ENCODE measurements around the gene NBEAL2. TPM values are rescaled to one million over a fixed set of nuclear protein-coding genes. Genes with fewer than 3 reads are reported as not detected.

NBEAL2 gene
- total RNA-seq, 2 donors from 2014 or later: 25.8 to 53.5 TPM

DNA sequence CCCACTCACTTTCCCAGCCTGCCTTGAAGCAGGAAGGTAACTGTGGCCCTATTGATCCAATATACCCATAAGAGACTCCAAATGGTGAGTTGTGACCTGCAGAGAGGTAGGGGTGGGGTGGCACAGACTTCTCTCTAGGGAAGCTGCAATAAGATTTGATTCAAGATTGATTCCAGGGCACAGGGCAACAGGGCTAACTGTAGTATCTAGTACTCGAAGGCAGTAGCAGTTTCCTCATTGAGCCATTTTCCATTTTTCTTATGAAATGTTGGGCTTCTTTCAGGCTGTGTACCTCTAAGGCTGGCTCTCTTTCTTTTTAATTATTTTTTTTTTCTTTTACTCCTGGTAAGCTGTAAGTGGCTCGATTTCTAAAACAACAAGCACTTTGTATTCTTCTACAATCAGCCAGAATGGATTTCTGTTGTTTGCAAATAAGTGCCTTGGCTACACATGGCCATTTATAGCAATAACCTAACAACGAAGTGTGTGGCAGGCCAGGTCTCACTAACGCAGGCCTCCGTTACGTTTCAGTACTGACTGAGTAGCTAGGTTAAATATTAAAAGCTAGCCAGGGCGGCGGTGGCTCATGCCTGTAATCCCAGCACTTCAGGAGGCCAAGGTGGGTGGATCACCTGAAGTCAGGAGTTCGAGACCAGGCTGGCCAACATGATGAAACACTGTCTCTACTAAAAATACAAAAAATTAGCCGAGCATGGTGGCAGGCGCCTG lies 22.2 kb upstream of the NBEAL2 start:
- Histone ChIP-seq H3K27me3 (replicated peaks; ENCODE audit: insufficient read depth) (no peaks in the 10 kb centered on the region), H3K4me3 (no peak overlapping the region), H3K27ac (no peak overlapping the region), H3K36me3 (no peaks in the 10 kb centered on the region), H3K4me1 (replicated peaks) (no peaks in the 10 kb centered on the region), H3K9me3 (no peaks in the 10 kb centered on the region)
- TF ChIP-seq, protein P1, sequence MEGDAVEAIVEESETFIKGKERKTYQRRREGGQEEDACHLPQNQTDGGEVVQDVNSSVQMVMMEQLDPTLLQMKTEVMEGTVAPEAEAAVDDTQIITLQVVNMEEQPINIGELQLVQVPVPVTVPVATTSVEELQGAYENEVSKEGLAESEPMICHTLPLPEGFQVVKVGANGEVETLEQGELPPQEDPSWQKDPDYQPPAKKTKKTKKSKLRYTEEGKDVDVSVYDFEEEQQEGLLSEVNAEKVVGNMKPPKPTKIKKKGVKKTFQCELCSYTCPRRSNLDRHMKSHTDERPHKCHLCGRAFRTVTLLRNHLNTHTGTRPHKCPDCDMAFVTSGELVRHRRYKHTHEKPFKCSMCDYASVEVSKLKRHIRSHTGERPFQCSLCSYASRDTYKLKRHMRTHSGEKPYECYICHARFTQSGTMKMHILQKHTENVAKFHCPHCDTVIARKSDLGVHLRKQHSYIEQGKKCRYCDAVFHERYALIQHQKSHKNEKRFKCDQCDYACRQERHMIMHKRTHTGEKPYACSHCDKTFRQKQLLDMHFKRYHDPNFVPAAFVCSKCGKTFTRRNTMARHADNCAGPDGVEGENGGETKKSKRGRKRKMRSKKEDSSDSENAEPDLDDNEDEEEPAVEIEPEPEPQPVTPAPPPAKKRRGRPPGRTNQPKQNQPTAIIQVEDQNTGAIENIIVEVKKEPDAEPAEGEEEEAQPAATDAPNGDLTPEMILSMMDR (IDR thresholded peaks at IDR 0.05): no peak
- TF ChIP-seq POLR2AphosphoS5 (IDR thresholded peaks at IDR 0.05) (no peak), POLR2A (IDR thresholded peaks at IDR 0.05) (no peak)
- 61% methylated on average over 11 of the region's 11 CpGs for WGBS
- DNase-seq (ENCODE audit: low spot score): no peak
- intact Hi-C loops (cut with DNase I): no loop called here

DNA sequence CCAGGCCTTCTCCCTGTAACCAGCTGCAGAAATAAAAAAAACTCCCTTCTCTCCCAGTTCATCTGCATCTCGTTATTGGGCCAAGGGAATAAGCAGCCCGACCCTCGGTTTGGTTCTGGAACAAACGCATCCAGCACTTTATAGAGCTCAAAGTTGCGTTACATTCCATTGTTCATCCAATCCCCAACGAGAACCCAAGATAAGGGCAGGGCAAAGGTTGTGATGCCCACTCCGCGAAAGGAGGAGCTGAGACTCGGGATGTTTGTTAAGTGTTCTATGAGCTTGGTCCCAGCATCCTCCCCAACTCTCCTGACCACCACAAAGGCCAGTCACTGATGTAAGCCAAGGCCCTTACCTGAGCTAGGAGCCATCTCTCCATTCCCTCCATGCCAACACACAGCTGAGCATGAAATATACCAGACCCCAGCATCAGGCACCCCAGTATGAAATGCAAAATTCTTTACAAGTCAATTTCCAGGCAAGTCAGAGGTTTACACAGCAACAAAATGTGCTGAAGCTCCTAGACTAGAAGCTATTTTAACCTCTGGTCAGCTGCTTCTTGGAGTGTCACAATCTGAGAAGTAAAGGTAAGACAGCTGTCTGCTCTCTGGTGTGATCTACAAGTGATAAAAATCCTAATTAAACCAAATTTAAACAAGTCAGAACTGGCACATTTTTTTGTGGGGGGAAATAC lies 20.9 kb upstream of the NBEAL2 start:
- TF ChIP-seq POLR2AphosphoS5 (IDR thresholded peaks at IDR 0.05): no peak
- TF ChIP-seq, protein P1 (IDR thresholded peaks at IDR 0.05): no peak
- no peak for TF ChIP-seq POLR2A (IDR thresholded peaks at IDR 0.05)
- intact Hi-C loops (cut with DNase I): no loop called here
- WGBS: 74% methylated on average over 9 of the region's 9 CpGs
- Histone ChIP-seq H3K4me1 (replicated peaks) (no peaks in the 10 kb centered on the region), H3K27ac (no peak overlapping the region), H3K36me3 (no peaks in the 10 kb centered on the region), H3K4me3 (no peak overlapping the region), H3K9me3 (no peaks in the 10 kb centered on the region), H3K27me3 (replicated peaks; ENCODE audit: insufficient read depth) (no peaks in the 10 kb centered on the region)
- DNase-seq (ENCODE audit: low spot score): no peak

DNA sequence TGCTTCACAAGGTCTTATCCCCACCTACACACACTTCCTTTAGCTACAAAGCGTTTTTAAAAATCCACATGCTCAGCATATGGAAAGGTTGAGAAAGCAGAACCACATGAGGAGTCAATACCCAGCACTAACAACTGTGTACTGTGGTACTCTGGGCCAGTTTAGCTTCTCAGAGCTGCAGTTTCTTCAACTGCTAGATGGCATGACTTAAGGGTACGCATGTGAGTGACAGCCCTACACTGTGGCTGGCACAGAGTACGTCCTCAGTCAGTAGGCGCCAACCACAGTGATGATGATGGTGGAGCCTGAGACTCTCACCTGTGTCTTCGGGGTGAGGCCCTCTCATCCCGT lies 20.3 kb upstream of the NBEAL2 start:
- no peak overlapping the region for H3K4me3 ChIP-seq
- no peaks in the 10 kb centered on the region for H3K27me3 ChIP-seq (replicated peaks; ENCODE audit: insufficient read depth)
- no peaks in the 10 kb centered on the region for H3K9me3 ChIP-seq
- intact Hi-C loops (cut with DNase I): no loop called here
- TF ChIP-seq POLR2A (IDR thresholded peaks at IDR 0.05) (no peak), POLR2AphosphoS5 (IDR thresholded peaks at IDR 0.05) (no peak)
- DNase-seq (ENCODE audit: low spot score): no peak
- no peaks in the 10 kb centered on the region for H3K4me1 ChIP-seq (replicated peaks)
- no peaks in the 10 kb centered on the region for H3K36me3 ChIP-seq
- WGBS: 72% methylated on average over 6 of the region's 6 CpGs
- no peak overlapping the region for H3K27ac ChIP-seq

DNA sequence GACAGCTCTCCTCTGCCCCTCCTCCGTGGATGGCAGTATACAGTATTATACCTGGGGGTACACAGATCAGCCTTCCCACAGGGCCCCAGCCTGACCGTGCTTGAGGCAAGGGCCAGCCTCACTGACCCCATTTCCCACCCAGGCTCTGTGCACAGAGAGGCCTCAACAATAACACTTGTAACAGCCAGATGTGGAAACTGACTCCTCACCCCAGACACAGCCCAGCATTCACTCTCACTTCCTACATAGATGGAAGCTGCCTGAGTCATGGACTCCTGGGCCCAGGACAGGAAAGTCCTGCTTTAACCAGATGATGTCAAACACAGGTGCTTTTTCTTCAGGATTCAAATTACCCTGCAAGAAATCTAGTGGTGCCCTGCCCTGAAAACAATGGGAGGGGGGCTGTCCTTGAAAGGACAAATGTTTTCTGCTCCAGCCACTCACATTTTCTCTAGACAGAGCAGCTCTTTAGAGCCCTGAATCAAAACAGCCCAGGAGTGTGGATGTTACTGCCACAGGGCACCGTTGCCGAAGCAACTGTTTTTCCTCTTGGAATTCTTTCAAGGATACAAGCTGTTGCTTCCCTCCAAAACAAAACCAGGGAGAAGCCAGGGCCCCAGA lies 19.3 kb upstream of the NBEAL2 start:
- no peak overlapping the region for H3K4me3 ChIP-seq
- H3K27me3 ChIP-seq (replicated peaks; ENCODE audit: insufficient read depth): no peaks in the 10 kb centered on the region
- H3K36me3 ChIP-seq: no peaks in the 10 kb centered on the region
- DNase-seq (ENCODE audit: low spot score): no peak
- H3K9me3 ChIP-seq: no peaks in the 10 kb centered on the region
- H3K27ac ChIP-seq: no peak overlapping the region
- intact Hi-C loops (cut with DNase I): no loop called here
- TF ChIP-seq, protein P1 (IDR thresholded peaks at IDR 0.05): no peak
- no peak for TF ChIP-seq POLR2A (IDR thresholded peaks at IDR 0.05)
- no peak for TF ChIP-seq POLR2AphosphoS5 (IDR thresholded peaks at IDR 0.05)
- H3K4me1 ChIP-seq (replicated peaks): no peaks in the 10 kb centered on the region
- 27% methylated on average over 4 of the region's 4 CpGs for WGBS

DNA sequence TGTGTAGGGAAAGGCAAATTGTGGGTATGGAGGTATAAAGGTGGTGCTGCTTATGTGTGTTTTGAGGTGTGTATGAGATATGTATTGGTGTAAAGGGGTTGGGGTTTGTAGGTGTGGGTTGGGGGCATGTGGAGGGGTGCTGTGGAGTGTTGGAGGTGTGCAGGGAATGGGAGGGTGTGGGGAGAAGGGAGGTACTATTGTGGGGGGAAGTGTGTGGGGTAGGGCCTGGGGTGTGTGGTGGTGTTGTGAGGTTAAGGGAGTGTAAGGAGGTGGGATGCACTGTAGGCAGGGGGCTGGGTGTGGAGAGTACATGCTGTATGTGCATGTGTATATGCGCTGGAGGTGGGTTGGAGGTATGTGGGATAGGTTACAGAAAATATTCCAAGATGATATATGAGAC lies 18.6 kb upstream of the NBEAL2 start:
- intact Hi-C loops (cut with DNase I): no loop called here
- no peak for TF ChIP-seq POLR2A (IDR thresholded peaks at IDR 0.05)
- no peak for TF ChIP-seq POLR2AphosphoS5 (IDR thresholded peaks at IDR 0.05)
- TF ChIP-seq, protein P1 (IDR thresholded peaks at IDR 0.05): no peak
- Histone ChIP-seq H3K9me3 (no peaks in the 10 kb centered on the region), H3K27me3 (replicated peaks; ENCODE audit: insufficient read depth) (no peaks in the 10 kb centered on the region), H3K27ac (no peak overlapping the region), H3K4me3 (no peak overlapping the region), H3K4me1 (replicated peaks) (no peaks in the 10 kb centered on the region), H3K36me3 (no peaks in the 10 kb centered on the region)
- DNase-seq (ENCODE audit: low spot score): no peak
- WGBS: 88% methylated on average over 1 of the region's 1 CpG
